Body of pancreas (tissue), 4 donors: ENCODE results near the gene RANBP3.

ENCODE experiments used
- POLR2A ChIP-seq, 3 donors: fragments of 450-650 bp; IDR thresholded peaks; one replicate each; pipeline ENCODE4 v1.6.1; 2016; ENCODE audit warnings: antibody characterized with exemption in 3 of 3, mild to moderate bottlenecking in 2 of 3
- TF ChIP-seq, protein P1 (sequence below), 7 experiments: fragments of 450-650 bp in 4 of 7; fragments of 200-600 bp in 3 of 7; sonication (generic) in 3 of 7; IDR thresholded peaks; one replicate each; pipeline ENCODE4 v1.5.1; 2016 to 2019; ENCODE audit warnings: antibody characterized with exemption in 7 of 7

DNA sequence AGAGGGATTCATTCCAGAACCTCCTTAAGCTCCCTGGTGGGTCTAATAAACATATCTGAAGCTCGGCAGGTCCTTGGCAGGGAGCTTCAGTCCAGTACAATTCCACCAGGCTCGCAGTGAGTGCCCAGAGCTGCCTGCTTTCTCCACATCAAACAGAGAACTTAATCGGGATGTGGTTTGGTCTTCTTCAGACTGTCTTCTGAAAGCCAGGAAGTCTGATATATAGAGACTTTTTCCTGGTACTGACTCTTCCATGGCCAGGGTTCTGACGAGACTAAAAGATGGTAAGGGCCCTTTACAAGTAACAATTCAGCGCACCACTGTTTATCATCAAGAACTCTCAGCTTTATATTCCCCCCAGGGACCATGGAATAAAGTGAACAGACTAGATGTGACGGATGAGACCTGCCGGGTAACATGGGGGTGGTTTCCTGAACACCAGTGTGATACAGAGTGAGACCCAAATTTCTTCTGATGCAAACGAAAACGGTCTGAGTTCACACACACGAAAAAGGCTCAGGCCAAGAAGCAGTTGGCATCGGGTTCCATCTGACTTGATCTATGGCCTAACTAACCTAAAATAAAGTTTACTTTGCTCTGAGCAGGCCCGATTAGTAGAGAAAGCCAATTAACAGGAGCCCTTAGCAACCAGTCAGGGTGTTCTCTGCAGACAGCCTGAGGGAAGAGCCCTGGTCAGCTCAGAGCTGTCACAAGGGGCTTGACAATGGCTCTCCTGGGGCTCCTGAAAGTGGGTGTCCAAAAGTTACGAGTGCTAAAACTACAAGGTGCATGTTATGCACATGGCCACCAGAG, 29.0 kb downstream of the RANBP3 start:
- TF ChIP-seq, protein P1, sequence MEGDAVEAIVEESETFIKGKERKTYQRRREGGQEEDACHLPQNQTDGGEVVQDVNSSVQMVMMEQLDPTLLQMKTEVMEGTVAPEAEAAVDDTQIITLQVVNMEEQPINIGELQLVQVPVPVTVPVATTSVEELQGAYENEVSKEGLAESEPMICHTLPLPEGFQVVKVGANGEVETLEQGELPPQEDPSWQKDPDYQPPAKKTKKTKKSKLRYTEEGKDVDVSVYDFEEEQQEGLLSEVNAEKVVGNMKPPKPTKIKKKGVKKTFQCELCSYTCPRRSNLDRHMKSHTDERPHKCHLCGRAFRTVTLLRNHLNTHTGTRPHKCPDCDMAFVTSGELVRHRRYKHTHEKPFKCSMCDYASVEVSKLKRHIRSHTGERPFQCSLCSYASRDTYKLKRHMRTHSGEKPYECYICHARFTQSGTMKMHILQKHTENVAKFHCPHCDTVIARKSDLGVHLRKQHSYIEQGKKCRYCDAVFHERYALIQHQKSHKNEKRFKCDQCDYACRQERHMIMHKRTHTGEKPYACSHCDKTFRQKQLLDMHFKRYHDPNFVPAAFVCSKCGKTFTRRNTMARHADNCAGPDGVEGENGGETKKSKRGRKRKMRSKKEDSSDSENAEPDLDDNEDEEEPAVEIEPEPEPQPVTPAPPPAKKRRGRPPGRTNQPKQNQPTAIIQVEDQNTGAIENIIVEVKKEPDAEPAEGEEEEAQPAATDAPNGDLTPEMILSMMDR (IDR thresholded peaks at IDR 0.05), result no peak
- no peak for TF ChIP-seq POLR2A (IDR thresholded peaks at IDR 0.05)
